GM21381 (cell line): ENCODE measurements around the gene EML4.

Experiments used
- ATAC-seq: cut with Tn5 transposase; IDR thresholded peaks from one replicate; pipeline ENCODE4 v1.9.1; 2021; ENCODE audit warnings: mild to moderate bottlenecking, moderate library complexity; ENCODE audit not compliant: unreplicated experiment

EML4 gene

GRCh38 chr2:42137125-42137841 lies 31.9 kb upstream of the EML4 start:
- ATAC-seq = no peak

GRCh38 chr2:42138163-42139015 lies 30.8 kb upstream of the EML4 start:
- ATAC-seq = no peak

- no peak for ATAC-seq
These were observed 30.1 kb upstream of the EML4 start for GRCh38 chr2:42139101-42139500.

- no peak for ATAC-seq
These were observed 28.7 kb upstream of the EML4 start for GRCh38 chr2:42140496-42140895.

- no peak for ATAC-seq
These were observed 27.2 kb upstream of the EML4 start for GRCh38 chr2:42141687-42142546.

- ATAC-seq = no peak
These were observed 26.5 kb upstream of the EML4 start for GRCh38 chr2:42142547-42143184.

- no peak for ATAC-seq
These were observed 21.4 kb upstream of the EML4 start for GRCh38 chr2:42147641-42148274.

- no peak for ATAC-seq
These were observed 19.0 kb upstream of the EML4 start for GRCh38 chr2:42150159-42150558.

GRCh38 chr2:42153944-42154581 lies 15.1 kb upstream of the EML4 start:
- ATAC-seq = no peak

GRCh38 chr2:42156721-42157120 lies 12.4 kb upstream of the EML4 start:
- no peak for ATAC-seq

- ATAC-seq = no peak
These were observed 7.7 kb upstream of the EML4 start for GRCh38 chr2:42161444-42161843.

- no peak for ATAC-seq
These were observed 5.6 kb upstream of the EML4 start for GRCh38 chr2:42163444-42164045.

GRCh38 chr2:42164046-42164445 lies 5.1 kb upstream of the EML4 start:
- no peak for ATAC-seq

- ATAC-seq = no peak
These were observed 4.2 kb upstream of the EML4 start for GRCh38 chr2:42164971-42165370.

- no peak for ATAC-seq
These were observed 1.7 kb upstream of the EML4 start for GRCh38 chr2:42167458-42167857.

GRCh38 chr2:42168459-42169099 lies 574 bp upstream of the EML4 start:
- no peak for ATAC-seq

GRCh38 chr2:42169874-42170521 lies 845 bp downstream of the EML4 start:
- ATAC-seq = no peak

- no peak for ATAC-seq
These were observed 1.7 kb downstream of the EML4 start for GRCh38 chr2:42170619-42171395.
